H1 (cell line): ENCODE data around the gene OAS3.

Experiments used
- CREB1 ChIP-seq: IDR thresholded peaks from 2 replicates; pipeline ENCODE4 v1.6.1; 2012; ENCODE audit warnings: inconsistent platforms
- CTCF ChIP-seq, 3 experiments: IDR thresholded peaks; 1 replicate in 2 of 3; 2 replicates in 1 of 3; pipeline versions ENCODE4 v1.5.1 to v1.6.1; 2011; ENCODE audit warnings: low read length in 3 of 3, mild to moderate bottlenecking in 3 of 3, inconsistent platforms in 2 of 3, low read depth in 1 of 3, moderate library complexity in 1 of 3; ENCODE audit not compliant: insufficient read depth in 1 of 3; ENCODE audit errors: control extremely low read depth in 1 of 3
- EZH2 ChIP-seq: fragments of 200-600 bp; sonication (generic); IDR thresholded peaks from 2 replicates; pipeline ENCODE4 v1.7.1; 2012; ENCODE audit warnings: low read depth, mild to moderate bottlenecking, moderate library complexity, low read length, inconsistent platforms; ENCODE audit not compliant: severe bottlenecking

DNA sequence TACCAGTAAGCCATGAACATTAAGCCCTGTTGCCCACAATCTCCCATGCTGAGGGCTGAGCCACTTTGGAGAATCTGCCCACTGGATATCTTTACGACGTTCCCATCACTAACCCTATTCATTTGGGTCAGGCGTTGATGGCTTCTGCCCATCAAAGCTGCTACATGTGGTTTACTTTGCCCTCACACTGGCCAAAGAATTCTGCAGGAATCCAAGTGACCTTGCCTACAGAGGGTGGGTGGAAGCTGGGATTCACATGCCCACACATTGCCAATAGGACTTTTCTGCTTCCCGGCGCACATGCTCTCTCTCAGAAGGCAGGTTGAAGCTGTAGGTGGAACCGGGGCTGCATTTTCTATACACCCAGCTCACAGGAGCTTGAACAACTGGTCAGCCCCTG lies 68.4 kb downstream of the OAS3 start:
- TF ChIP-seq EZH2 = no peak
- TF ChIP-seq CTCF (IDR thresholded peaks at IDR 0.05; ENCODE audit: control extremely low read depth in 1 of 3, insufficient read depth in 1 of 3, low read depth in 1 of 3, low read length in 3 of 3) = no peak
- no peak for TF ChIP-seq CREB1
